Muscle of back (tissue), 11 donors: Measurements from ENCODE around the gene EML1. TPM values are rescaled to one million over a fixed set of nuclear protein-coding genes. Genes with fewer than 3 reads are reported as not detected.
"Not testable (repeated sequence)": the region's sequence is repeated elsewhere in the genome, so short reads cannot be mapped to it uniquely, and the experiment has no call there.

Source experiments
- DNase-seq, 3 donors: peaks; one replicate each; pipeline versions ENCODE4 v3.0.0 to v3.0.0-alpha.2; 2013
- polyA plus RNA-seq, 10 donors: library from polyadenylated mRNA; unstranded; fragments of 120-200 nt; gene quantifications; one replicate each; pipeline ENCODE4 v1.2.1, GENCODE V29; 2013; ENCODE audit not compliant: insufficient read length in 10 of 10

Gene EML1
- polyA plus RNA-seq, 10 donors = 38.0 to 53.9 (median 42.8) TPM

GRCh38 chr14:99936738-99937474 is 143.7 kb downstream of the EML1 start:
- DNase-seq = no peak

- DNase-seq = no peak
Observed at GRCh38 chr14:99937475-99938244, 144.4 kb downstream of the EML1 start.

GRCh38 chr14:99938376-99938775 is 145.2 kb downstream of the EML1 start:
- DNase-seq = no peak

- no peak for DNase-seq
Observed at GRCh38 chr14:99938896-99939295, 145.7 kb downstream of the EML1 start.

GRCh38 chr14:99939421-99939820 is 146.2 kb downstream of the EML1 start:
- DNase-seq = no peak

- no peak for DNase-seq
Observed at GRCh38 chr14:99940064-99940463, 146.9 kb downstream of the EML1 start.

GRCh38 chr14:99941211-99941610 is 148.0 kb downstream of the EML1 start:
- no peak for DNase-seq

- DNase-seq = no peak
Observed at GRCh38 chr14:99943620-99944019, 150.4 kb downstream of the EML1 start.

- no peak for DNase-seq
Observed at GRCh38 chr14:99944241-99944651, 151.0 kb downstream of the EML1 start.

- no peak for DNase-seq
Observed at GRCh38 chr14:99945732-99946651, 152.8 kb downstream of the EML1 start.

- no peak for DNase-seq
Observed at GRCh38 chr14:99946652-99947489, 153.7 kb downstream of the EML1 start.

GRCh38 chr14:99947695-99948094 is 154.5 kb downstream of the EML1 start:
- no peak for DNase-seq

- not testable (repeated sequence) for DNase-seq
Observed at GRCh38 chr14:99949011-99949732, 156.0 kb downstream of the EML1 start.

GRCh38 chr14:99950181-99950580 is 157.0 kb downstream of the EML1 start:
- no peak for DNase-seq

- no peak for DNase-seq
Observed at GRCh38 chr14:99951085-99951484, 157.9 kb downstream of the EML1 start.

- DNase-seq = no peak
Observed at GRCh38 chr14:99952039-99952438, 158.8 kb downstream of the EML1 start.

- DNase-seq = no peak
Observed at GRCh38 chr14:99952453-99952852, 159.2 kb downstream of the EML1 start.

GRCh38 chr14:99955826-99956455 is 162.7 kb downstream of the EML1 start:
- DNase-seq = no peak

GRCh38 chr14:99958380-99958779 is 165.2 kb downstream of the EML1 start:
- no peak for DNase-seq
